Ramos (cell line): Measurements from ENCODE around the gene AAMP.

Experiments
- in situ Hi-C: fragments of 300-500 bp; cut with MboI; formaldehyde crosslinking; loops from one replicate; pipeline ENCODE4 v1.14.3; 2022; ENCODE audit warnings: low sequenced_read_pairs; ENCODE audit not compliant: unreplicated experiment

Gene AAMP

GRCh38 chr2:218295029-218295428, 25.1 kb upstream of the AAMP start:
- in situ Hi-C loops, result loop anchor here (5.0 kb wide), 1 partner anchor 102 kb away; the partner anchor contains the start of gene CTDSP1

GRCh38 chr2:218294430-218295022, 24.6 kb upstream of the AAMP start:
- in situ Hi-C loops, result loop anchor here (5.0 kb wide), 1 partner anchor 103 kb away; the partner anchor contains the start of gene CTDSP1

GRCh38 chr2:218293715-218294429, 23.9 kb upstream of the AAMP start:
- in situ Hi-C loops, result no loop called here

DNA sequence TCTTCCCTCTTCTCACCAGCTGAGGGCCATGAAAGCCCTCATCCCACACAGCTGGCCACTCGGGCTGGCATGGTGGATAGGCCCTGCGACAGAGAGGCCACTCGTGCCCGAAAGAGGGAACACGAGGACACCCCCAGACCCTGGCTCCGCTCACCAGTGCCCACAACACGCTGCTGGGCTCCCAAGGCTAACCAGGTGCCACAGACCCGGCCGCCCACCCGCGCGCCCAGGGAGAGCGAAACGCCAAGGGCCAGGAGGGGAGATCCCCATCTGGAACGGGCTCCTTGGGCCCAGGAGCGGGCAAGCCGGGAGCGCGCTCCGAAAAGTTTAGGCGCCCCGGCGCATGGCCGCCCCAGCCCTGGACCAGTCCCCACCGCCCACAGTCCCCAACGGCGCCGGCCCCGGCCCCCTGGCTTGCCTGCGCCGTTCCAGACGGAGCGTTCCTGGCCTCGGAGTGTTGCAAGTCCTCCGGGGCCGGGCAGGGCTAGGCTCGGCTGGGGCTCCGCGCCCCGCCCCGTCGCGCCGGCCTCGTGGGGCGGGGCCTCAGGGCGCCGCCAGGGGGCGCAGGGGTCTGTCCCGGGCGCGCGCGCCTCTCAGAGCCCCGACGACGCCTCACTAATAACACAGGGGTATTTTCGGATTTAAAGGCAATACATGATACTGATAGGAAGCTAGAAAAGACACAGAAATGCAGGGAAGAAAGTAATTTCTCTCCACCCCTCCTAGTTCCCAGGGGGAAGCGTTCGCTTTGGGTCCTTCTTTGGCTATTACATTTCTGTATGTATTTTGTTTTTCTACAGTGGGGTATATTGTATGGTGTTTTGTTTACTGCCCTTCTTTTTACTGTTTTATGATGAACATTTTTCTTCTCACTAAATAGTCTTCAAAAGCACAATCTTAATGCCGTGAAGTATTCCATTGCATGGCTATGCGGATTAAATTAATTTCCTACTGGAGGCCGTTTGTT, 22.4 kb upstream of the AAMP start, which contains the start of gene TMBIM1:
Gene TMBIM1 (minus strand): TSS at position 456 of the 967 bp plus-strand sequence. CDS start 10,362 bp downstream, outside the sequence.
- in situ Hi-C loops, result no loop called here

GRCh38 chr2:218291318-218292047, 21.5 kb upstream of the AAMP start:
- in situ Hi-C loops, result no loop called here

GRCh38 chr2:218290316-218291261, 20.7 kb upstream of the AAMP start:
- in situ Hi-C loops, result no loop called here

DNA sequence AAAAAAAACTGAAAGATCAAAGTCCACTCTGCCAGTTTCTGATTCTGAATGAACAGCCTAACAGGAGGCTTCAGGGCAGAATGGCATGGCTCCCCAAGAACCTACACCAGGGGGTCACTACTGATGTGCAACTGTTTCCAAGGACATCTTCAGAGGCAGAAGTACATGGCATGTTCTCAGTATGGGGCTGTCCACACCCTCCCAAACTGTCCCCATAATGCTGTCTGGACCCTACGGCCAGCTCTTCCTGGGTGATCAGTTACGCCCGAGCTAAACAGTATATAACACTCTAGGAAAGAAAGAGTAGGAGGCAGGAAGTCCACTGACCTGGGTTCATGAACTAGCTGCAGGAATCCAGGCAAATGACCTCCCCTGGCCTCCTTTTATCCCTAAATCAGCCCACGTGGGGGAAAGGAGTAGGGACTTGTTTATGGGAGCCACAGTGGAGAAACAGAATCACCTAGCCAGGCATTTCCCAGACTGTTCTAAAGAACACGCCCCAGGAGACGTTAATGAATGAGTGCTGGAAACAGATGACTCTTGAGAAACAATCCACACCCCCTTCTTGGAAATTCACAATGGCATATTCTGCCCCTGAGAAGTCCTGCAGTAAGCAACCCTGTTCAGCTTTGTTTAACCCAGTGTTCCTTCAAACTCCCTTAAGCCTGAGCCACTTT, 19.8 kb upstream of the AAMP start:
- in situ Hi-C loops, result no loop called here

- in situ Hi-C loops, result no loop called here
Observed at GRCh38 chr2:218286570-218287459, 16.9 kb upstream of the AAMP start.

GRCh38 chr2:218285604-218286003, 15.7 kb upstream of the AAMP start:
- in situ Hi-C loops, result no loop called here

DNA sequence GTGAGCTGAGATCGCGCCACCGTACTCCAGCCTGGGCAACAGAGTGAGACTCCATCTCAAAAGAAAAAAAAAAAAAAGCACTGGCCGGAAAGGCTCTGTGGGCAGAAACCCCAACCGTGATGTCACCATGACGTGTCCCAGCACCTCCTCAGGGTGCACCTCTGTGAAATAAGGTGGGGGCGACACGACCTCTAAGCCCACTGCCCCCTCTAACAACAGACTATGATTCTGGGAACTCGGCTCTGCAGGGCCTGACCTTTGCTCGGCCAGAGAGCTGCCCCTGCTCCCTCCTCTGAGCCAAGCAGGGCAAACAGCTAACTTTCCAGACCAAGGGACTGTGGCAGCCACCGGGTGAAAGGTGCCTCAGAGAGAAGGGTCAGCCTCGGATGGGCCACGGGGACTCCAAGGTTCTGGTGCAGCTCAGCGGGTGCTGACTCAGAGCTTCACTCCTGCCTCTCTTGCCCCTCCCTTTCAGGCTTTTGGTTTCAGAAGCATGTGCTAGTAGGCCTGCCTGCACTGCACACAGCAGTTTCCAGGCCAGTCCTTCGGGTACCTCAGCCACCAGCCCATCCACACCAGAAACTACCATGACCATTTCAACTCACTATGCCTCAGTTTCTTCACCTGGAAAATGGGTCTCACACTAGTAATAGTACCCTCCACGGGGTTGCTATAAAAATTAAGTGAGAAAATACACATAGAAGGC, 14.3 kb upstream of the AAMP start:
- in situ Hi-C loops, result no loop called here

DNA sequence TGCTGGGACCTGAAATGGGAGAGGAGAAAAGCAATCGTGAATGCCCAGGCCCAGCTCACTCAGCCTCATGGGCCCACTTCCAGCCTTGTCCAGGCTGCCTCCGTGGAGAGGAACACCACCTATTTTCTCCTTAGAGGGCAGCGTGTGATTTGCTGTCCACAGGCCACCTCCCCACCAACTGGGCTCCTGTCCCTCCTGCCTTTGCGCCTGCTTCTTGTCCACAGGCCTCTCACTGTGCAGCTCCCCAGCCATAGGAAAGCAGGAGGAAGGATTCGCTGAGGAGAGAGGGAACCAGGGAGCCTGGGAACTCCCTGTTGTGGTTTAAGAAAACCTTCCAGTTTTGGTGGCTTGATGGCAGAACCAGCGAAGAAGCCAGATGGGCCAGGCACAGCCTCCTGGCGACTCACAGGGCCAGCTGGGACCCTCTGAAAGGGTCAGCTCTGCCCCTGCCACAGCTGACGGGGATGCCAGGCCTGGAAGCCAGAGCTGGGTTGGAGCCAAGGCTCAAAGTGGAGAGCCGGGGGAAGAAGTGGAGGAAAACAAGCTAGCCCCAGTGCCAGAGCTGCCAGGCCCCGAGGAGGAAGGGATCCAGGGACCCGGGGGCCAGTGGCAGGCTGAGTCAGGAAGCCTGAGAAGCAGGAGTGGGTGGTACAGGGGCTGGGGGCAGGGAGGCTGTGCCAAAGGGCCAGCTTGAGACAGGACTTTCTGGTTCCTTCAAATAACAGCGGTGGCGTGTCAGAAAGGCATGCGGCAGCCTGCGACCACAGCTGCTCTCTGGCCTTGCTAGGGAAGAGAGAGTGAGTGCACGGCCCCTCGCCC, 12.4 kb upstream of the AAMP start:
- in situ Hi-C loops, result no loop called here

DNA sequence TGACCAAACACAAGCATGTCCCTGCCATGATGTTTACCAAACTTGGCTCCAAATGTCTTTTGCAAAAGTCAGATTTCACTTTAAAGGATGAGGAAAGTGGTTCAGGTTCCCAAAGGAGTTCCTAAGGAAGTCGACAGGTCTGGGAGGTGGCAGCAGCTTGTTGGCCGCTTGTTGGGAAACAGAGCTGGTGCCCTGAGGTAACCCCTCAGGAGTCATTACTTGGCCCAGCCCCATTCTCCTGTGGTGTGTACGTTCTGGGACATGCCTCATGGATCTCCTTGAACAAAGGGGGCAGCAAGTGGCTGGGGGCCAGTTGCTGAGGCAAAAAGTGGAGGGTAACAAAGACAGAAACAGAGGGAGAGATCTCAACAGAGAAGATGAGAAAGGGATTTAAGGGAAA, 11.5 kb upstream of the AAMP start:
- in situ Hi-C loops, result no loop called here

DNA sequence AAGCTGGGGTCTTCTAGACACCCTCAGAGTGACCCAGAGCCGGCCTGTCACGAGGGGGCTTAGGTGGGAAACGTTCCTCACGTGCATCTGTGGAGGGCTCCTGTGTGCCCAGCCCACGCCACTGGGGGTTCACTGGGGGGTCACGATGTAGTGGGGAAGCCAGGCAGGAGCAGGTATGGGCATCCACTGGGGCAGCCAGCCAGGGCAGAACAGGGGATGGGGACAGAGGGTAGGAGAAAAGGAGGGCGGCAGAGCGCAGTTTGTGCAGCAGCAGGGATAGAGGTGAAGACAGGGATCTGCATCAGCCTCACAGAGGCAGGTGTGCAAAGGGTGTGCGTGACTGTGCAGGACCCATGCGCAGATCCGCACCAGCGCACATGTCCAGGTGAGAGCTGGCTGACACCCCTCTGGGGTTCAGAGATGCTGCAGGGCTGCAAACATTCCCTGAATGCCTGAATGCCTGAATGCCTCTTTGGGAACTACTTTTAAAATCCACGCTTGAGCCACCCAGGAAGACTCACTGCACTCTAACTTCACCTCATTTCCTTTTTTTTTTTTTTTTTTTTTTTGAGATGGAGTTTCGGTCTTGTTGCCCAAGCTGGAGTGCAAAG, 10.4 kb upstream of the AAMP start:
- in situ Hi-C loops, result no loop called here

DNA sequence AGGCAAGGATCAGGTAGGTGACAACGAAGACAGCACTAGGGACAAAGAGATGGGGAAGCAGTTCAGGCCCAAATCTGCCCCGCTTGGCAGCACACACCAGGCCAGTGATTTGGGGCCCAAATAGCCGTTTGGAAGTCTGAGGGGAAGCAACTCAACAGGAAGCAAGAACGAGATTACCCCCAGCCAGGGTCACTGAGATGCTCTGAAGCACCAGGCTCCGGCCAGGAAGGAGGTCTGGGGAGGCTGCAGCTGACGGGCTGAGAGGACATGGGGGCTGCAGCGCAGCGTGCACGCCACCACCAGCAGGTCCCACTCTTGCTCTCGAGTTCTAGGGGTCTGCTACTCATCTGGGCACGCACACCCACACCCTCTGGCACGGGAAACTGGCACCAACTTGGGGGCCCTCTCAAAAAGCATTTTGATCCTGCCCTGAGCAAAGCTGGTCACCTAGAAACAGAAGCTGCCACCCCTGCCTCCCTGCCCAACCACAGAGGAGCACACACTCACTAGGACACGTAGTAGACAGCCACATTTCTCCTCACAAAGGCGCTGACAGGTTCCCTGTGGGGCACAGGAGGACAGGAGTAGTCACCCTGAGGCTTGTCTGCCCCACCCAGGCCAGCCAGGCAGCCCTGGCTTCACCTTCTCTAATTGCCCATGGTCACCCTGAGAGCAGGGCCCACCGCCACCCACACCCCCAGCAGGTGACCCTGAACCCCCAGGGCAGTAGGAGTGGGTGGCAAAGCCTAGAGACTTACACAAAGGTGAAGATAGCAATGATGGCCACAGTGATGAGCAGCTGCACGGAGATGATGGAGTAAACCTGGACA, 8.8 kb upstream of the AAMP start:
- in situ Hi-C loops, result no loop called here

DNA sequence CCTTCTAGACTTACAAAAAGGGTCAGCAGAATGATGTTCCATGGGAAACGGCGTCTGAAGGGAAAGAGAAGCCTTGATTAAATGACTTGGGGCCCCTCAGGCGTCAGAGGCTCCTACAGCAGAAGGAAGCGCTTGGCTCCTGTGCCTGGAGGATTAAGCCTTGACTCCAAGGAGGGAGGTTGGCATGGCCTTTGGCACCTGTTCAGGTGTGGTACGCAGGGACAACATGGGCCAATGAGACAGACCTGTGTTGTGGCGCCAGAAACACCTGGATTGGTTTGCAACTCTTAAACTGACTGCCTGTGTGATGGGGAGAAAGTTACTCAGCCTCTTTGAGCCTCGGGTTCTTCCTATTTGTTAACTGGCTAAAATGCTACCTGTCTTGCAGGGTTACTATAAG, 8.0 kb upstream of the AAMP start:
- in situ Hi-C loops, result no loop called here
